H1 (cell line): ENCODE data around the gene KIF23. TPM values are rescaled to one million over a fixed set of nuclear protein-coding genes. Genes with fewer than 3 reads are reported as not detected.

ENCODE experiments used
- CEBPB ChIP-seq: IDR thresholded peaks from 2 replicates; pipeline ENCODE4 v1.6.1; 2012; ENCODE audit warnings: low read depth, low read length
- CTCF ChIP-seq, 3 experiments: IDR thresholded peaks; 1 replicate in 2 of 3; 2 replicates in 1 of 3; pipeline versions ENCODE4 v1.5.1 to v1.6.1; 2011; ENCODE audit warnings: low read length in 3 of 3, mild to moderate bottlenecking in 3 of 3, inconsistent platforms in 2 of 3, low read depth in 1 of 3, moderate library complexity in 1 of 3; ENCODE audit not compliant: insufficient read depth in 1 of 3; ENCODE audit errors: control extremely low read depth in 1 of 3
- polyA plus RNA-seq, 7 experiments: library from polyadenylated mRNA; depleted of rRNA in 3 of 7; stranded (reverse) in 5 of 7; unstranded in 2 of 7; fragments of >200 nt in 5 of 7; fragments of 200-250 nt in 2 of 7; gene quantifications; 1 replicate in 5 of 7; 2 replicates in 1 of 7; 4 replicates in 1 of 7; pipeline versions ENCODE4 v1.2.1 to v1.2.3, GENCODE V29; 2011 to 2013; ENCODE audit warnings: missing spikeins in 2 of 7, mixed read lengths in 2 of 7
- total RNA-seq: library from RNA; stranded (reverse); fragmentation: NEBNext Ultra II Directional; extraction: Animal tissue kit (Norgen Biotek cat#: 25700); gene quantifications from 2 replicates; pipeline ENCODE4 v1.2.1, GENCODE V29; 2021

The KIF23 gene
- total and polyA plus RNA-seq, 2 of the 8 experiments (the other 6 are each of a cell fraction or from before 2014, with no cell fraction given), result 26.2 to 77.4 TPM

- TF ChIP-seq CTCF (IDR thresholded peaks at IDR 0.05; ENCODE audit: control extremely low read depth in 1 of 3, insufficient read depth in 1 of 3, low read depth in 1 of 3, low read length in 3 of 3) (no peak), CEBPB (no peak)
Observed at GRCh38 chr15:69388260-69388705, 25.9 kb upstream of the KIF23 start (continued).
